Osteoblast (primary cell): ENCODE measurements around the gene GABRG3. TPM values are rescaled to one million over a fixed set of nuclear protein-coding genes. Genes with fewer than 3 reads are reported as not detected.

Experiments used
- DNase-seq: peaks from one replicate; pipeline ENCODE4 v3.0.0; 2011; ENCODE audit warnings: low spot score, mixed read lengths; ENCODE audit not compliant: insufficient read length; ENCODE audit errors: missing footprints
- H2AFZ ChIP-seq: 2 replicates; pipeline ENCODE4 v1.6.0; 2011; ENCODE audit warnings: mild to moderate bottlenecking, low read length
- H3K27ac ChIP-seq: 2 replicates; pipeline ENCODE4 v1.5.1; 2011; ENCODE audit warnings: mild to moderate bottlenecking, low read depth, low read length, moderate library complexity
- H3K27me3 ChIP-seq: 2 replicates; pipeline ENCODE4 v1.6.0; 2012; ENCODE audit warnings: mild to moderate bottlenecking, control low read depth, inconsistent platforms, low read length, moderate library complexity; ENCODE audit not compliant: insufficient read depth
- H3K36me3 ChIP-seq: 2 replicates; pipeline ENCODE4 v1.5.1; 2011; ENCODE audit warnings: mild to moderate bottlenecking, low read length, control low read depth, moderate library complexity; ENCODE audit not compliant: insufficient read depth
- H3K4me1 ChIP-seq: 2 replicates; pipeline ENCODE4 v1.5.1; 2011; ENCODE audit warnings: mild to moderate bottlenecking, low read length, control low read depth, moderate library complexity; ENCODE audit not compliant: insufficient read depth
- H3K4me2 ChIP-seq: 2 replicates; pipeline ENCODE4 v1.6.0; 2011; ENCODE audit warnings: mild to moderate bottlenecking, low read length; ENCODE audit not compliant: insufficient read depth
- H3K4me3 ChIP-seq: fragments of 200-600 bp; sonication (generic); 3 replicates; pipeline ENCODE4 v1.5.1; 2012; ENCODE audit warnings: mild to moderate bottlenecking, low read length, inconsistent platforms; ENCODE audit not compliant: insufficient read depth
- H3K79me2 ChIP-seq: 2 replicates; pipeline ENCODE4 v1.6.0; 2012; ENCODE audit warnings: mild to moderate bottlenecking, low read length, control low read depth, inconsistent platforms; ENCODE audit not compliant: insufficient read depth
- H3K9me3 ChIP-seq: 2 replicates; pipeline ENCODE4 v1.5.1; 2011; ENCODE audit warnings: low read depth, low read length, control low read depth
- H4K20me1 ChIP-seq: 2 replicates; pipeline ENCODE4 v1.6.0; 2012; ENCODE audit warnings: mild to moderate bottlenecking, low read length, control low read depth; ENCODE audit not compliant: insufficient read depth
- total RNA-seq: library from RNA; depleted of rRNA; stranded (reverse); fragments of >200 nt; gene quantifications from 2 replicates; pipeline ENCODE4 v1.2.3, GENCODE V29; 2012
- TF ChIP-seq, protein P1 (sequence below): IDR thresholded peaks from 2 replicates; pipeline ENCODE4 v1.5.1; 2011; ENCODE audit warnings: mild to moderate bottlenecking, low read depth, low read length, moderate library complexity; ENCODE audit errors: extremely low read depth

Gene GABRG3
- total RNA-seq, 1 donor, result not detected

DNA sequence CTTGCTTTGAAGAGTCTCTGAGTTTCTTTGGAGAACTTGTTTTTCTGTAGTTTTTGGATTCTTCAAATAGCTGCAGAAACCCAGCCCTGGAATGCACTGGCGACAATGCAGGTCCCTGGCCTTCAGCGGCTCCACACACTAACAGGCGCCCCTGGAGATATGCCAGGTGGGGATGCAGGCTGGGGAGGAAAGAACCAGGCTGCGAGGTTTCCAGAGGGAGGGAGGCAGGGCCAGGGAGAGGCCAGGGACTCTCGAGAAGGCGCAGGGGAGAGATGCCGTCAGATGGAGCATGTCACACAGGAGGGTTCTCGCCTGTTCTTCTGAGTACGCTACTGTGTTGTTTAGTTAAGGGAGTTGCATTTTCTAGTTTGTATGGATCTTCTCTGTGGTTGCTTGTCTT lies 283.1 kb downstream of the GABRG3 start:
- no peaks in the 10 kb centered on the region for H4K20me1 ChIP-seq
- H2AFZ ChIP-seq, result no peak overlapping the region
- DNase-seq, result no peak
- TF ChIP-seq, protein P1, sequence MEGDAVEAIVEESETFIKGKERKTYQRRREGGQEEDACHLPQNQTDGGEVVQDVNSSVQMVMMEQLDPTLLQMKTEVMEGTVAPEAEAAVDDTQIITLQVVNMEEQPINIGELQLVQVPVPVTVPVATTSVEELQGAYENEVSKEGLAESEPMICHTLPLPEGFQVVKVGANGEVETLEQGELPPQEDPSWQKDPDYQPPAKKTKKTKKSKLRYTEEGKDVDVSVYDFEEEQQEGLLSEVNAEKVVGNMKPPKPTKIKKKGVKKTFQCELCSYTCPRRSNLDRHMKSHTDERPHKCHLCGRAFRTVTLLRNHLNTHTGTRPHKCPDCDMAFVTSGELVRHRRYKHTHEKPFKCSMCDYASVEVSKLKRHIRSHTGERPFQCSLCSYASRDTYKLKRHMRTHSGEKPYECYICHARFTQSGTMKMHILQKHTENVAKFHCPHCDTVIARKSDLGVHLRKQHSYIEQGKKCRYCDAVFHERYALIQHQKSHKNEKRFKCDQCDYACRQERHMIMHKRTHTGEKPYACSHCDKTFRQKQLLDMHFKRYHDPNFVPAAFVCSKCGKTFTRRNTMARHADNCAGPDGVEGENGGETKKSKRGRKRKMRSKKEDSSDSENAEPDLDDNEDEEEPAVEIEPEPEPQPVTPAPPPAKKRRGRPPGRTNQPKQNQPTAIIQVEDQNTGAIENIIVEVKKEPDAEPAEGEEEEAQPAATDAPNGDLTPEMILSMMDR, result no peak
- H3K79me2 ChIP-seq, result no peaks in the 10 kb centered on the region
- no peaks in the 10 kb centered on the region for H3K4me1 ChIP-seq
- H3K4me2 ChIP-seq, result no peak overlapping the region
- H3K27me3 ChIP-seq, result no peaks in the 10 kb centered on the region
- no peak overlapping the region for H3K4me3 ChIP-seq
- no peak overlapping the region for H3K27ac ChIP-seq
- H3K36me3 ChIP-seq, result no peaks in the 10 kb centered on the region
- no peaks in the 10 kb centered on the region for H3K9me3 ChIP-seq

DNA sequence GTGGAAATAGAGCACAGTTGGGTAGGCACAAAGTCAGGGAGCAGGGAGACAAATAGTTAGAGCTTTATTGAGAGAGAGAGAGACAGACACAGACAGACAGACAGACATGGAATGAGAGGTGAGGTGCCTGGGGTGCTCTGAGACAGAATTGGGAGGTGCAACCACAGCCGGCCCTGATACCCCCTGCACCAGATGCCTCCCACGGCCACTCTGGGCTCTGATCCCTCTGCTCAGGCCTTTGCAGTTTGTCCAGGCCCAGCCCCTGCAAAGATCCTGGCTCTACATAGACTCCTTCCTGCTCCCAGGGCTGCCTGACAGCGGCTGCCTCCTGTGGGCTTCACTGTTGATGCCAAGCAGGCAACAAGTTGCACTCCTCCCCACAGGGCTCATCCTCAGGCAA lies 283.8 kb downstream of the GABRG3 start:
- no peaks in the 10 kb centered on the region for H3K9me3 ChIP-seq
- no peaks in the 10 kb centered on the region for H3K79me2 ChIP-seq
- no peaks in the 10 kb centered on the region for H3K4me1 ChIP-seq
- H2AFZ ChIP-seq, result no peak overlapping the region
- no peak overlapping the region for H3K4me3 ChIP-seq
- TF ChIP-seq, protein P1, result no peak
- no peaks in the 10 kb centered on the region for H3K27me3 ChIP-seq
- H4K20me1 ChIP-seq, result no peaks in the 10 kb centered on the region
- DNase-seq, result no peak
- no peak overlapping the region for H3K4me2 ChIP-seq
- H3K27ac ChIP-seq, result no peak overlapping the region
- no peaks in the 10 kb centered on the region for H3K36me3 ChIP-seq

DNA sequence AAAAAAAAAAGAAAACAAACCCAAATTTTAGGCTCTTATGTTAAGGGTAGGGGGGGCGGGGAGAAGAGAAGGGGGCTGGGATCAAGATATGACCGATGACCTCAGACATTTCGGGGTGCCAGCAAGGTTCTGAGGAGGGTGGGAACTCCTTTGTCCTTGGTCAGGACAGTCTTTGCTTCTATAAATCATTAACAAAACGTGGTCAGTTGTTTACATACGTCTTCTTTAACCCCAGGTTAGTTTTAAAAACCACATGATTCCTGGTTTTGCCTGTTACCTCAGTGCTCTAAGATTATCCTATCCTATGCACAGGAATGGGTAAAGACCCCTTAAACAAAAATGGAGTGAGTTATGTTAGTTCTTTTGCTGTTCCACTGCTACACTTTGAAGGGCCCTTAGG lies 285.5 kb downstream of the GABRG3 start:
- Histone ChIP-seq H3K4me1 (no peaks in the 10 kb centered on the region), H3K27ac (no peak overlapping the region), H3K27me3 (no peaks in the 10 kb centered on the region), H3K9me3 (no peaks in the 10 kb centered on the region), H2AFZ (no peak overlapping the region), H4K20me1 (no peaks in the 10 kb centered on the region), H3K4me2 (no peak overlapping the region), H3K4me3 (no peak overlapping the region), H3K36me3 (no peaks in the 10 kb centered on the region), H3K79me2 (no peaks in the 10 kb centered on the region)
- DNase-seq, result no peak
- TF ChIP-seq, protein P1, result no peak

DNA sequence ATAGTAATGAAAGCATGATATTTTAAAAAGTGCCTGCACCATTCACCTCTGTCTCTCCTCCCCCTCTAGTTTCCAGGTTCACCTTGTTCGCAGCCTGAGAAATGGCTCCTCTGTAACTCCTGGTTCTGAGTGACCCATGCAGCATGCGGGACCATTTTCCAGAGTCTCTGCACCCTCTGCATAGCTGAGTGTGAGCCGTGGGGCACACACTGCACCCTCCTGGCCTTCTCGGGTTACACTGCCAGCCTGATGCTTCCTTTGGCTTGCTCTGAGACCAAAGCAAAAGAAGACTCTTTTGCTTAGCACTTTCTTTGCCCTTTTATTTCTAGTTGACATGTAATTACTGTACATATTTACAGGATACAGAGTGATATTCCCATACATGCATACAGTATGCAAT lies 287.3 kb downstream of the GABRG3 start:
- Histone ChIP-seq H4K20me1 (no peaks in the 10 kb centered on the region), H3K36me3 (no peaks in the 10 kb centered on the region), H3K4me2 (no peak overlapping the region), H3K4me1 (no peaks in the 10 kb centered on the region), H3K79me2 (no peaks in the 10 kb centered on the region), H3K4me3 (no peak overlapping the region), H3K9me3 (no peaks in the 10 kb centered on the region), H3K27ac (no peak overlapping the region), H3K27me3 (no peaks in the 10 kb centered on the region), H2AFZ (no peak overlapping the region)
- no peak for DNase-seq
- TF ChIP-seq, protein P1, result no peak
